HepG2 (cell line): ENCODE results near the gene SCN7A.

Experiments used
- CREB1 ChIP-seq, 2 experiments: fragments of 450-650 bp in 1 of 2; IDR thresholded peaks; 2 replicates each; pipeline ENCODE4 v1.6.1; 2016 to 2017; ENCODE audit warnings: control low read depth in 1 of 2, mild to moderate bottlenecking in 1 of 2, missing compliant biosample characterization in 1 of 2, missing genetic modification characterization in 1 of 2
- CTCF ChIP-seq: sonication (generic); formaldehyde crosslinking; IDR thresholded peaks from 2 replicates; pipeline ENCODE4 v1.5.0; 2020; ENCODE audit warnings: mild to moderate bottlenecking, missing genetic modification reagents, moderate library complexity
- JUND ChIP-seq: sonication (generic); formaldehyde crosslinking; IDR thresholded peaks from 2 replicates; pipeline ENCODE4 v1.8.0; 2022; ENCODE audit warnings: mild to moderate bottlenecking, missing genetic modification reagents
- NBN ChIP-seq: fragments of 450-650 bp; conservative IDR thresholded peaks from 2 replicates; pipeline ENCODE4 v1.6.1; 2017
- NR1H2 ChIP-seq: sonication (generic); formaldehyde crosslinking; IDR thresholded peaks from 2 replicates; pipeline ENCODE4 v1.8.1; 2022; ENCODE audit warnings: low read depth, missing genetic modification reagents, borderline replicate concordance
- POLR2AphosphoS5 ChIP-seq: IDR thresholded peaks from 2 replicates; pipeline ENCODE4 v1.6.1; 2012; ENCODE audit warnings: low read depth, low read length
- ZNF101 ChIP-seq: sonication (generic); formaldehyde crosslinking; IDR thresholded peaks from 2 replicates; pipeline ENCODE4 v1.4.0; 2020; ENCODE audit warnings: mild to moderate bottlenecking, low read depth, missing genetic modification reagents, borderline replicate concordance
- ZNF225 ChIP-seq: sonication (generic); formaldehyde crosslinking; IDR thresholded peaks from 2 replicates; pipeline ENCODE4 v1.4.0; 2020; ENCODE audit warnings: mild to moderate bottlenecking, missing genetic modification reagents
- ZNF552 ChIP-seq: sonication (generic); formaldehyde crosslinking; IDR thresholded peaks from 2 replicates; pipeline ENCODE4 v1.9.0; 2022; ENCODE audit warnings: missing genetic modification reagents, mild to moderate bottlenecking, borderline replicate concordance
- ZNF607 ChIP-seq: sonication (generic); formaldehyde crosslinking; IDR thresholded peaks from 2 replicates; pipeline ENCODE4 v1.5.1; 2020; ENCODE audit warnings: missing genetic modification reagents, mild to moderate bottlenecking, borderline replicate concordance
- ZSCAN29 ChIP-seq: sonication (generic); formaldehyde crosslinking; conservative IDR thresholded peaks from 2 replicates; pipeline ENCODE4 v1.4.0; 2020; ENCODE audit warnings: mild to moderate bottlenecking, missing genetic modification reagents

DNA sequence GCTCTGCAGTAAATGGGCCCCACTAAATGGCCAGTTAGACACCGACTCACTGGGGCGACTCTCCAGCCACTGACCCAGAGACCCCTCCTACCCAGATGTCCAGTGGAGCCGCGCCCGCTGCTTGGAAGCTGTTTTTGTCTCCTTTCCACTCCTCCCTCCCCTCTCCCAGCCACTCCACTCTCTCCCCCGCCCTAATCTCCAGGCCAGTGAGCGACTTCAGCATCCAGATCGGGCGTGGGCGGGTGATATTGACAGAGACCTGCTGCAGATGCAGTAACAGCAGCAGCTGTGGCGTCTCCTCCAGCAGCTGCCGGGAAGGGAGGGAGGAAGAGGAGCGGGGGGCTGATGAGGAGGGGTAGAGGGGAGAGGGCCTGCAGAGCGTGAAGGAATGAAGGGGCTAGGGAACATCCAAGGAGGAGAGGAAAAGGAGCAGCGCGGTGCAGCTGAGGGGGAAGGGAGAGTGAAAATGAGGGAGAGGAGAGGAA is at the start of gene SCN7A:
- TF ChIP-seq NR1H2 (CRISPR knock-in tag) (no peak), ZNF607 (CRISPR knock-in tag) (no peak), CTCF (no peak), ZNF552 (CRISPR knock-in tag) (no peak), ZNF225 (CRISPR knock-in tag) (no peak), NBN (no peak), ZNF101 (CRISPR knock-in tag) (no peak), POLR2AphosphoS5 (no peak), JUND (CRISPR knock-in tag) (no peak), CREB1 (IDR thresholded peaks at IDR 0.05) (no peak), CREB1 (CRISPR knock-in tag; IDR thresholded peaks at IDR 0.05) (no peak), ZSCAN29 (CRISPR knock-in tag) (no peak)
